HepG2 (cell line): ENCODE measurements around the gene HES2. TPM values are rescaled to one million over a fixed set of nuclear protein-coding genes. Genes with fewer than 3 reads are reported as not detected.

ENCODE experiments used
- ATAC-seq: fragments of 200-7000 bp; cut with Tn5 transposase; 3 replicates; pipeline ENCODE4 v1.9.1; 2020; ENCODE audit warnings: mild to moderate bottlenecking, moderate library complexity
- BruUV-seq: library from RNA; stranded (reverse); fragments of 400-500 nt; replicated peaks from 2 replicates; lab custom pipeline; 2021; lab: Mats Ljungman, UMichigan
- CTCF ChIA-PET: fragments of 300-600 bp; formaldehyde crosslinking; extraction: SDS; loops from one replicate; lab custom pipeline; 2021; ENCODE audit warnings: low total read pairs, inconsistent platforms, low intra/inter-chr PET ratio; lab: Yijun Ruan, JAX
- POLR2A ChIA-PET: fragments of 350-600 bp; sonication (Branson Sonifier 250); formaldehyde crosslinking; loops from one replicate; lab custom pipeline; 2020; ENCODE audit warnings: antibody characterized with exemption, inconsistent platforms; lab: Yijun Ruan, JAX
- DNase-seq: peaks from one replicate; pipeline ENCODE4 v3.0.0-alpha.2; 2015; ENCODE audit warnings: low spot score
- FAIRE-seq: peaks from 3 replicates; lab custom pipeline; 2011; peaks lifted over from hg19 to GRCh38; lab: Jason Lieb, UNC
- H2AFZ ChIP-seq: one replicate; pipeline ENCODE4 v1.6.1; 2011; ENCODE audit warnings: low read length, inconsistent platforms
- H3K27ac ChIP-seq: fragments of 300-600 bp; 3 replicates; pipeline ENCODE4 v1.8.0; 2011; ENCODE audit warnings: mixed run types, mild to moderate bottlenecking, mixed read lengths, low read length, inconsistent platforms; ENCODE audit not compliant: insufficient read depth; ENCODE audit errors: extremely low read length
- H3K27me3 ChIP-seq, 2 experiments: fragments of 200-600 bp in 1 of 2; 2 replicates in 1 of 2; 3 replicates in 1 of 2; pipeline versions ENCODE4 v1.6.0 to v1.8.0; 2011; ENCODE audit warnings: low read length in 2 of 2, mild to moderate bottlenecking in 2 of 2, moderate library complexity in 2 of 2, inconsistent platforms in 1 of 2; ENCODE audit not compliant: insufficient read depth in 2 of 2, control insufficient read depth in 1 of 2
- H3K36me3 ChIP-seq, 2 experiments: fragments of 200-600 bp in 1 of 2; replicated peaks in 1 of 2; 2 replicates in 1 of 2; 3 replicates in 1 of 2; pipeline versions ENCODE4 v1.5.1 to v1.8.0; 2011; ENCODE audit warnings: low read length in 2 of 2, inconsistent platforms in 1 of 2; ENCODE audit not compliant: insufficient read depth in 2 of 2, control insufficient read depth in 1 of 2
- H3K4me1 ChIP-seq: 2 replicates; pipeline ENCODE4 v1.5.1; 2012; ENCODE audit warnings: low read length, inconsistent platforms; ENCODE audit not compliant: insufficient read depth
- H3K4me2 ChIP-seq: 2 replicates; pipeline ENCODE4 v1.6.0; 2011; ENCODE audit warnings: low read depth, low read length, inconsistent platforms
- H3K4me3 ChIP-seq, 3 experiments: fragments of 200-600 bp in 1 of 3; sonication (generic), shearing (Covaris generic) in 1 of 3; replicated peaks in 1 of 3; 2 replicates each; pipeline ENCODE4 v1.5.1; 2011 to 2016; ENCODE audit warnings: low read length in 3 of 3, inconsistent platforms in 2 of 3, low read depth in 2 of 3, mild to moderate bottlenecking in 2 of 3, control low read depth in 1 of 3, mixed read lengths in 1 of 3; ENCODE audit not compliant: insufficient read depth in 1 of 3
- H3K79me2 ChIP-seq: one replicate; pipeline ENCODE4 v1.6.1; 2011; ENCODE audit warnings: low read length, inconsistent platforms; ENCODE audit not compliant: insufficient read depth
- H3K9ac ChIP-seq: 2 replicates; pipeline ENCODE4 v1.6.0; 2011; ENCODE audit warnings: mild to moderate bottlenecking, low read depth, low read length, inconsistent platforms; ENCODE audit not compliant: insufficient read depth
- H3K9me3 ChIP-seq: 2 replicates; pipeline ENCODE4 v1.5.1; 2012; ENCODE audit warnings: mild to moderate bottlenecking, low read length
- H4K20me1 ChIP-seq: 2 replicates; pipeline ENCODE4 v1.6.0; 2011; ENCODE audit warnings: inconsistent platforms, mild to moderate bottlenecking, low read length, moderate library complexity; ENCODE audit not compliant: insufficient read depth
- AGO1 ChIP-seq: fragments of 200-400 bp; formaldehyde crosslinking; IDR thresholded peaks from 2 replicates; pipeline ENCODE4 v1.6.1; 2017; ENCODE audit warnings: mild to moderate bottlenecking, low read depth, low read length, moderate library complexity; ENCODE audit not compliant: poor library complexity, severe bottlenecking
- CBX2 ChIP-seq, 2 experiments: fragments of 200-600 bp in 1 of 2; sonication (generic); formaldehyde crosslinking in 1 of 2; IDR thresholded peaks; 2 replicates each; pipeline versions ENCODE4 v1.7.0 to v1.8.1; 2018 to 2022; ENCODE audit warnings: low read depth in 2 of 2, low read length in 1 of 2, mild to moderate bottlenecking in 1 of 2, missing genetic modification reagents in 1 of 2
- MBNL3 ChIP-seq: fragments of 250-450 bp; sonication (Bioruptor Pico); conservative IDR thresholded peaks from 2 replicates; pipeline ENCODE4 v1.8.0; 2022; ENCODE audit warnings: mild to moderate bottlenecking, inconsistent platforms
- MTERF4 ChIP-seq: sonication (generic); formaldehyde crosslinking; IDR thresholded peaks from 2 replicates; pipeline ENCODE4 v1.8.0; 2023; ENCODE audit warnings: mild to moderate bottlenecking, missing genetic modification reagents
- WGBS: methylation state at CpG from one replicate; pipeline ENCODE4 v1.1.6; 2017; ENCODE audit warnings: low lambda C conversion rate; 5-methylcytosine and 5-hydroxymethylcytosine counted together
- in situ Hi-C: cut with HindIII; loops from 2 replicates; pipeline ENCODE4 v1.10.0; 2017; ENCODE audit warnings: low pct_unique_long_range_greater_than_20kb; ENCODE audit not compliant: extremely low pct_ligation_motif_present
- intact Hi-C: fragments of 100-400 bp; cut with micrococcal nuclease; formaldehyde crosslinking; loops from one replicate; pipeline ENCODE4 v1.10.0; 2022; ENCODE audit not compliant: unreplicated experiment
- polyA plus RNA-seq, 8 experiments: library from polyadenylated mRNA; depleted of rRNA in 3 of 8; stranded (reverse) in 7 of 8; unstranded in 1 of 8; fragments of >200 nt; fragmentation: Illumina TruSeq in 4 of 8; extraction: Trizol in 4 of 8; gene quantifications; 2 replicates each; pipeline versions ENCODE4 v1.2.1 to v1.2.3, GENCODE V29; 2011 to 2016; ENCODE audit warnings: low read depth in 4 of 8, missing spikeins in 1 of 8, mixed read lengths in 1 of 8; ENCODE audit not compliant: insufficient read depth in 1 of 8
- total RNA-seq, 5 experiments: library from RNA; depleted of rRNA; stranded (reverse); fragments of >200 nt; fragmentation: Illumina TruSeq; extraction: Trizol; gene quantifications; 2 replicates each; pipeline ENCODE4 v1.2.3, GENCODE V29; 2016; ENCODE audit warnings: low read depth in 1 of 5

HES2 gene
- total and polyA plus RNA-seq, 2 of the 13 experiments (the other 11 are each of a cell fraction or from before 2014, with no cell fraction given): 0.11 to 0.17 TPM

GRCh38 chr1:6466023-6466422 is 46.3 kb upstream of the HES2 start, which contains the start of gene TNFRSF25:
Gene TNFRSF25, minus strand, starts transcription at chr1:6466173. Its CDS starts 66 bp downstream, at chr1:6466107.
- no peak within 1 kb of the TSS for H3K9ac ChIP-seq
- TF ChIP-seq AGO1: peak; percentile 15
- TF ChIP-seq MTERF4 (CRISPR knock-in tag): no peak
- H4K20me1 ChIP-seq: no peaks in the 10 kb centered on the region; the same call in 1 of the 2 replicates
- no peak for ATAC-seq
- no peak within 1 kb of the TSS for H2AFZ ChIP-seq
- no peaks in the 10 kb centered on the region for H3K9me3 ChIP-seq
- in situ Hi-C loops (no loop called here), intact Hi-C loops (no loop called here)
- peaks cover 21% of the 10 kb centered on the region for H3K4me1 ChIP-seq
- H3K4me3 ChIP-seq: no peak within 1 kb of the TSS
- DNase-seq: no peak
- CTCF ChIA-PET: no interaction called here
- POLR2A ChIA-PET: no interaction called here
- no peak within 1 kb of the TSS for H3K27ac ChIP-seq
- no peaks in the 10 kb centered on the region for H3K27me3 ChIP-seq
- no peaks in the 10 kb centered on the region for H3K36me3 ChIP-seq
- no peaks in the 10 kb centered on the region for H3K79me2 ChIP-seq
- no peak within 1 kb of the TSS for H3K4me2 ChIP-seq
- no TSS peak for BruUV-seq
- no peak for FAIRE-seq
- 71% methylated on average over 24 of the region's 43 CpGs for WGBS

- H3K36me3 ChIP-seq: no peaks in the 10 kb centered on the region
- TF ChIP-seq AGO1: peak; percentile 94
- TF ChIP-seq MBNL3 (CRISPR knock-in tag): no peak
- no peak for TF ChIP-seq CBX2 (IDR thresholded peaks at IDR 0.05; ENCODE audit: low read depth, low read length)
- no peak for TF ChIP-seq CBX2 (CRISPR knock-in tag; IDR thresholded peaks at IDR 0.05; ENCODE audit: low read depth)
- no peak for FAIRE-seq
- WGBS: 74% methylated on average over 14 of the region's 21 CpGs
- H4K20me1 ChIP-seq: no peaks in the 10 kb centered on the region; the same call in 1 of the 2 replicates
- H2AFZ ChIP-seq: no peak overlapping the region
- no peaks in the 10 kb centered on the region for H3K27me3 ChIP-seq
- H3K4me1 ChIP-seq: peaks cover 21% of the 10 kb centered on the region
- POLR2A ChIA-PET: no interaction called here
- no peak overlapping the region for H3K4me3 ChIP-seq
- CTCF ChIA-PET: no interaction called here
- no peak overlapping the region for H3K9ac ChIP-seq
- no peaks in the 10 kb centered on the region for H3K79me2 ChIP-seq
- in situ Hi-C loops: no loop called here
- no peaks in the 10 kb centered on the region for H3K9me3 ChIP-seq
- DNase-seq: no peak
- intact Hi-C loops: loop anchor here (2.0 kb wide), 1 partner anchor 19 kb away; no protein-coding TSS in a partner anchor
- no peak overlapping the region for H3K27ac ChIP-seq
- H3K4me2 ChIP-seq: no peak overlapping the region
- no TSS peak for BruUV-seq
- peak; percentile 2; the same call in 2 of the 3 replicates for ATAC-seq
Measured at GRCh38 chr1:6465461-6466005, 45.8 kb upstream of the HES2 start.
